ENCODE results near the gene TULP4.
"Not testable (repeated sequence)": the region's sequence is repeated elsewhere in the genome, so short reads cannot be mapped to it uniquely, and the experiment has no call there.

The TULP4 gene

GRCh38 chr6:158519300-158519699, 207.0 kb downstream of the TULP4 start:
- TF ChIP-seq CSDC2 (CRISPR knock-in tag; IDR thresholded peaks at IDR 0.05), result no peak
- TF ChIP-seq OSR1 (CRISPR knock-in tag; IDR thresholded peaks at IDR 0.05), result no peak
- no peak for TF ChIP-seq TOX (CRISPR knock-in tag; IDR thresholded peaks at IDR 0.05; ENCODE audit: borderline replicate concordance)
- TF ChIP-seq ISL1 (CRISPR knock-in tag; IDR thresholded peaks at IDR 0.05), result no peak
- no peak for TF ChIP-seq RARB (CRISPR knock-in tag; IDR thresholded peaks at IDR 0.05)
- TF ChIP-seq, protein P1, sequence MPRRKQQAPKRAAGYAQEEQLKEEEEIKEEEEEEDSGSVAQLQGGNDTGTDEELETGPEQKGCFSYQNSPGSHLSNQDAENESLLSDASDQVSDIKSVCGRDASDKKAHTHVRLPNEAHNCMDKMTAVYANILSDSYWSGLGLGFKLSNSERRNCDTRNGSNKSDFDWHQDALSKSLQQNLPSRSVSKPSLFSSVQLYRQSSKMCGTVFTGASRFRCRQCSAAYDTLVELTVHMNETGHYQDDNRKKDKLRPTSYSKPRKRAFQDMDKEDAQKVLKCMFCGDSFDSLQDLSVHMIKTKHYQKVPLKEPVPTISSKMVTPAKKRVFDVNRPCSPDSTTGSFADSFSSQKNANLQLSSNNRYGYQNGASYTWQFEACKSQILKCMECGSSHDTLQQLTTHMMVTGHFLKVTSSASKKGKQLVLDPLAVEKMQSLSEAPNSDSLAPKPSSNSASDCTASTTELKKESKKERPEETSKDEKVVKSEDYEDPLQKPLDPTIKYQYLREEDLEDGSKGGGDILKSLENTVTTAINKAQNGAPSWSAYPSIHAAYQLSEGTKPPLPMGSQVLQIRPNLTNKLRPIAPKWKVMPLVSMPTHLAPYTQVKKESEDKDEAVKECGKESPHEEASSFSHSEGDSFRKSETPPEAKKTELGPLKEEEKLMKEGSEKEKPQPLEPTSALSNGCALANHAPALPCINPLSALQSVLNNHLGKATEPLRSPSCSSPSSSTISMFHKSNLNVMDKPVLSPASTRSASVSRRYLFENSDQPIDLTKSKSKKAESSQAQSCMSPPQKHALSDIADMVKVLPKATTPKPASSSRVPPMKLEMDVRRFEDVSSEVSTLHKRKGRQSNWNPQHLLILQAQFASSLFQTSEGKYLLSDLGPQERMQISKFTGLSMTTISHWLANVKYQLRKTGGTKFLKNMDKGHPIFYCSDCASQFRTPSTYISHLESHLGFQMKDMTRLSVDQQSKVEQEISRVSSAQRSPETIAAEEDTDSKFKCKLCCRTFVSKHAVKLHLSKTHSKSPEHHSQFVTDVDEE (CRISPR knock-in tag; IDR thresholded peaks at IDR 0.05), result no peak
- TF ChIP-seq ZFP3 (CRISPR knock-in tag; IDR thresholded peaks at IDR 0.05), result no peak
- TF ChIP-seq ARNTL (CRISPR knock-in tag; IDR thresholded peaks at IDR 0.05; ENCODE audit: borderline replicate concordance, low read depth), result no peak
- TF ChIP-seq GLIS3 (CRISPR knock-in tag; IDR thresholded peaks at IDR 0.05), result no peak
- TF ChIP-seq ESRRG (CRISPR knock-in tag; IDR thresholded peaks at IDR 0.05), result no peak
- TF ChIP-seq, protein P2, sequence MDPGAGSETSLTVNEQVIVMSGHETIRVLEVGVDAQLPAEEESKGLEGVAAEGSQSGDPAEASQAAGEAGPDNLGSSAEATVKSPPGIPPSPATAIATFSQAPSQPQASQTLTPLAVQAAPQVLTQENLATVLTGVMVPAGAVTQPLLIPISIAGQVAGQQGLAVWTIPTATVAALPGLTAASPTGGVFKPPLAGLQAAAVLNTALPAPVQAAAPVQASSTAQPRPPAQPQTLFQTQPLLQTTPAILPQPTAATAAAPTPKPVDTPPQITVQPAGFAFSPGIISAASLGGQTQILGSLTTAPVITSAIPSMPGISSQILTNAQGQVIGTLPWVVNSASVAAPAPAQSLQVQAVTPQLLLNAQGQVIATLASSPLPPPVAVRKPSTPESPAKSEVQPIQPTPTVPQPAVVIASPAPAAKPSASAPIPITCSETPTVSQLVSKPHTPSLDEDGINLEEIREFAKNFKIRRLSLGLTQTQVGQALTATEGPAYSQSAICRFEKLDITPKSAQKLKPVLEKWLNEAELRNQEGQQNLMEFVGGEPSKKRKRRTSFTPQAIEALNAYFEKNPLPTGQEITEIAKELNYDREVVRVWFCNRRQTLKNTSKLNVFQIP (CRISPR knock-in tag; IDR thresholded peaks at IDR 0.05; ENCODE audit: borderline replicate concordance, low read depth), result no peak
- no peak for TF ChIP-seq BACH2 (CRISPR knock-in tag; IDR thresholded peaks at IDR 0.05; ENCODE audit: borderline replicate concordance)
- TF ChIP-seq, protein P3, sequence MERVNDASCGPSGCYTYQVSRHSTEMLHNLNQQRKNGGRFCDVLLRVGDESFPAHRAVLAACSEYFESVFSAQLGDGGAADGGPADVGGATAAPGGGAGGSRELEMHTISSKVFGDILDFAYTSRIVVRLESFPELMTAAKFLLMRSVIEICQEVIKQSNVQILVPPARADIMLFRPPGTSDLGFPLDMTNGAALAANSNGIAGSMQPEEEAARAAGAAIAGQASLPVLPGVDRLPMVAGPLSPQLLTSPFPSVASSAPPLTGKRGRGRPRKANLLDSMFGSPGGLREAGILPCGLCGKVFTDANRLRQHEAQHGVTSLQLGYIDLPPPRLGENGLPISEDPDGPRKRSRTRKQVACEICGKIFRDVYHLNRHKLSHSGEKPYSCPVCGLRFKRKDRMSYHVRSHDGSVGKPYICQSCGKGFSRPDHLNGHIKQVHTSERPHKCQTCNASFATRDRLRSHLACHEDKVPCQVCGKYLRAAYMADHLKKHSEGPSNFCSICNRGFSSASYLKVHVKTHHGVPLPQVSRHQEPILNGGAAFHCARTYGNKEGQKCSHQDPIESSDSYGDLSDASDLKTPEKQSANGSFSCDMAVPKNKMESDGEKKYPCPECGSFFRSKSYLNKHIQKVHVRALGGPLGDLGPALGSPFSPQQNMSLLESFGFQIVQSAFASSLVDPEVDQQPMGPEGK (CRISPR knock-in tag; IDR thresholded peaks at IDR 0.05; ENCODE audit: borderline replicate concordance), result no peak
- TF ChIP-seq ZNF70 (CRISPR knock-in tag; IDR thresholded peaks at IDR 0.05), result no peak
- TF ChIP-seq SNAI2 (CRISPR knock-in tag; IDR thresholded peaks at IDR 0.05), result no peak
- TF ChIP-seq ZC3H10 (CRISPR knock-in tag; IDR thresholded peaks at IDR 0.05), result no peak
- ATAC-seq, result no peak

DNA sequence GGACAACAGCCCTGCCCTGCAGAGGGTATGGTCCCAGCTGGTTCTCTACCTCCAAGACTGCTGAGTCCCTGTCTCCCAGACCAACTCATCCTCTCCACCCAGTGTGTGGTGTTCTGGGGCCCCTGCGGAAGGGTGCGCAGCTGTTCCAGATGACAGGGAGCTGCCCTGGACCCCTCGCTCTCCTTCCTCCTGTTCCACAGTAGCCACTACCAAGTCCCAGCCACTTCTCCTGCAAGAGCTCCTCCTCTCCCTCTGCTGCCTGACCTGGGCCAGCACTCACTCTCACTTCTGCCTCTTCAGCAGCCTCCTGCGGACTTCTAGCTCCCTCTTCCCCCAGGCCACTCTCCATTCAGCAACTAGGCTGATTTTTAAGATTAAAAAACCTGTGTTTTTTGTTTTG, 207.5 kb downstream of the TULP4 start:
- TF ChIP-seq TOX (CRISPR knock-in tag; IDR thresholded peaks at IDR 0.05; ENCODE audit: borderline replicate concordance) (no peak), ARNTL (CRISPR knock-in tag; IDR thresholded peaks at IDR 0.05; ENCODE audit: borderline replicate concordance, low read depth) (no peak), GLIS3 (CRISPR knock-in tag; IDR thresholded peaks at IDR 0.05) (no peak), PPARA (CRISPR knock-in tag; IDR thresholded peaks at IDR 0.05; ENCODE audit: borderline replicate concordance) (no peak), ZFP3 (CRISPR knock-in tag; IDR thresholded peaks at IDR 0.05) (no peak), ZC3H10 (CRISPR knock-in tag; IDR thresholded peaks at IDR 0.05) (no peak), ISL1 (CRISPR knock-in tag; IDR thresholded peaks at IDR 0.05) (no peak), BACH2 (CRISPR knock-in tag; IDR thresholded peaks at IDR 0.05; ENCODE audit: borderline replicate concordance) (no peak), ZFP30 (CRISPR knock-in tag; IDR thresholded peaks at IDR 0.05) (no peak), SNAI2 (CRISPR knock-in tag; IDR thresholded peaks at IDR 0.05) (no peak), ZNF8 (CRISPR knock-in tag; IDR thresholded peaks at IDR 0.05) (no peak), ZNF565 (CRISPR knock-in tag; conservative IDR thresholded peaks at IDR 0.05; ENCODE audit: low read depth) (no peak), RARB (CRISPR knock-in tag; IDR thresholded peaks at IDR 0.05) (no peak), CREB5 (CRISPR knock-in tag; IDR thresholded peaks at IDR 0.05; ENCODE audit: low read depth) (no peak), ESRRG (CRISPR knock-in tag; IDR thresholded peaks at IDR 0.05) (no peak)
- TF ChIP-seq, protein P4, sequence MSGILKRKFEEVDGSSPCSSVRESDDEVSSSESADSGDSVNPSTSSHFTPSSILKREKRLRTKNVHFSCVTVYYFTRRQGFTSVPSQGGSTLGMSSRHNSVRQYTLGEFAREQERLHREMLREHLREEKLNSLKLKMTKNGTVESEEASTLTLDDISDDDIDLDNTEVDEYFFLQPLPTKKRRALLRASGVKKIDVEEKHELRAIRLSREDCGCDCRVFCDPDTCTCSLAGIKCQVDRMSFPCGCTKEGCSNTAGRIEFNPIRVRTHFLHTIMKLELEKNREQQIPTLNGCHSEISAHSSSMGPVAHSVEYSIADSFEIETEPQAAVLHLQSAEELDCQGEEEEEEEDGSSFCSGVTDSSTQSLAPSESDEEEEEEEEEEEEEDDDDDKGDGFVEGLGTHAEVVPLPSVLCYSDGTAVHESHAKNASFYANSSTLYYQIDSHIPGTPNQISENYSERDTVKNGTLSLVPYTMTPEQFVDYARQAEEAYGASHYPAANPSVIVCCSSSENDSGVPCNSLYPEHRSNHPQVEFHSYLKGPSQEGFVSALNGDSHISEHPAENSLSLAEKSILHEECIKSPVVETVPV (CRISPR knock-in tag; IDR thresholded peaks at IDR 0.05), result no peak
- TF ChIP-seq, protein P1 (CRISPR knock-in tag; IDR thresholded peaks at IDR 0.05), result no peak
- TF ChIP-seq, protein P2 (CRISPR knock-in tag; IDR thresholded peaks at IDR 0.05; ENCODE audit: borderline replicate concordance, low read depth), result no peak
- TF ChIP-seq, protein P3 (CRISPR knock-in tag; IDR thresholded peaks at IDR 0.05; ENCODE audit: borderline replicate concordance), result no peak
- no peak for ATAC-seq

GRCh38 chr6:158520975-158521374, 208.7 kb downstream of the TULP4 start:
- not testable (repeated sequence) for ATAC-seq

Data from SK-N-SH treated with all-trans-retinoic acid at 6 μM for 48 hours (cell line).